Pancreas (tissue), 10 donors: ENCODE results near the gene LACTBL1. TPM values are rescaled to one million over a fixed set of nuclear protein-coding genes. Genes with fewer than 3 reads are reported as not detected.

Experiments used
- ATAC-seq, 4 donors: fragments of 200-7000 bp; cut with Tn5 transposase; one replicate each; pipeline versions ENCODE4 v1.8.0 to v1.9.1; 2020; ENCODE audit warnings: mild to moderate bottlenecking in 4 of 4, moderate library complexity in 4 of 4
- DNase-seq, 6 donors: peaks; one replicate each; pipeline ENCODE4 v3.0.0-alpha.2; 2020
- FAIRE-seq: peaks from 2 replicates; lab custom pipeline; 2012; peaks lifted over from hg19 to GRCh38; lab: Jason Lieb, UNC
- H3K27ac ChIP-seq, 4 donors: fragments of 200-600 bp; sonication (generic); 1 replicate in 3 of 4; 2 replicates in 1 of 4; pipeline versions ENCODE4 v1.5.0 to v1.8.0; 2020
- H3K27me3 ChIP-seq, 4 donors: fragments of 200-600 bp; one replicate each; pipeline ENCODE4 v1.8.0; 2021
- H3K36me3 ChIP-seq, 3 donors: fragments of 200-600 bp; sonication (generic) in 1 of 3; one replicate each; pipeline versions ENCODE4 v1.5.0 to v1.8.0; 2020 to 2021
- H3K4me1 ChIP-seq, 3 donors: fragments of 200-600 bp; one replicate each; pipeline ENCODE4 v1.8.0; 2021
- H3K4me3 ChIP-seq, 4 donors: fragments of 200-600 bp; sonication (generic) in 2 of 4; one replicate each; pipeline versions ENCODE4 v1.5.0 to v1.8.0; 2020 to 2021
- H3K9me3 ChIP-seq, 4 donors: fragments of 200-600 bp; one replicate each; pipeline ENCODE4 v1.8.0; 2021
- WGBS, 2 donors: extraction: QIAGEN DNeasy Blood & Tissue Kit; methylation state at CpG; one replicate each; pipeline ENCODE4 v1.1.7; 2013; 5-methylcytosine and 5-hydroxymethylcytosine counted together
- intact Hi-C, 3 donors: fragments of 100-400 bp; cut with DNase I; formaldehyde crosslinking; loops; one replicate each; pipeline versions ENCODE4 v1.11.1 to v1.14.2; 2022
- polyA plus RNA-seq, 2 donors: library from polyadenylated mRNA; stranded (reverse); fragments of 200-250 nt; gene quantifications; one replicate each; pipeline ENCODE4 v1.2.3, GENCODE V29; 2013
- total RNA-seq, 6 donors: library from RNA; stranded (reverse); fragmentation: NEBNext Ultra II Directional in 4 of 6; extraction: Animal tissue kit (Norgen Biotek cat#: 25700) in 4 of 6; gene quantifications; one replicate each; pipeline versions ENCODE4 v1.2.1 to v1.2.4, GENCODE V29; 2021 to 2023
- TF ChIP-seq, protein P1 (sequence below), 4 donors: fragments of 200-600 bp; sonication (generic) in 3 of 4; IDR thresholded peaks; one replicate each; pipeline versions ENCODE4 v1.5.0 to v1.8.0; 2021; ENCODE audit warnings: antibody characterized with exemption in 4 of 4
- donor health status: healthy with polysubstance abuse.
- donor health status: DM: no; HTN: no; CAD: no; lungs with moderate emphysema.
- donor health status: DM: no; HTN: no; CAD: no.
- donor health status: control.
- donor health status: control.
- donor health status: Bipolar disorder and iron deficiency.
- donor health status: DM: yes; HTN: yes; CAD: no.
- donor health status: DM: no; HTN: no; CAD: no.
- donor health status: DM: no; HTN: no; CAD: no.
- donor health status: DM: yes; HTN: yes; CAD: no.

The LACTBL1 gene
- total and polyA plus RNA-seq, 8 donors, result not detected

DNA sequence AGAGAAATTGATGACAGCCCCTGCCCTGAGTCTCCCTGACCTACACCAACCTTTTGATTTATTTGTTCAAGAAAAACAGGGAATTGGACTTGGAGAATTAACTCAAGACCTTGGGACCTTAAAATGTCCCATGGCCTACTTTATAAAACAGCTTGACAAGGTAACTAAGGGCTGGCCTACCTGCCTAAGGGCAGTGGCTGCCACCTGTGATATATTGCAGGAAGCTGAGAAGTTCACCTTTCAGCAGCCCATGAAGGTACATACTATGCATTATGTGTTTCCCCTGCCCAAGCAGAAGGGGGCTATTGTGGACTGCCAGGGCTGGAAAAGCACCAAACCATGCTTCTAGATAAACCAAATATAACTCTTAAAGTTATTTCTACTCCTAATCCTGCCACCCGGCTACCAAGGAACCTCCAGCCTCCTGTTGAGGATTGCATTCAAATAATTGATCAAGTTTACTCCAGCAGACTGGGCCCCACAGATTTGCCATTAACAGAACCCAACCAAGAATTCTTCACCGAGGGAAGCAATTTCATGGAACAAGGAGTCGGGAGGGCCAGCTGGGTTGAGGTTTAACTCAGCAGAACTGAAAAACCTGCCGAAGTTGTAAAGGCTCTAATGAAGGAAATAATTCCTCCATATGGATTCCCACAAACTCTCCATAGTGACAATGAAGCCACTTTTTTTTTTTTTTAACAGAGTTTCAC is 28.2 kb downstream of the LACTBL1 start:
- H3K9me3 ChIP-seq, result no peaks in the 10 kb centered on the region
- ATAC-seq, result no peak
- TF ChIP-seq, protein P1, sequence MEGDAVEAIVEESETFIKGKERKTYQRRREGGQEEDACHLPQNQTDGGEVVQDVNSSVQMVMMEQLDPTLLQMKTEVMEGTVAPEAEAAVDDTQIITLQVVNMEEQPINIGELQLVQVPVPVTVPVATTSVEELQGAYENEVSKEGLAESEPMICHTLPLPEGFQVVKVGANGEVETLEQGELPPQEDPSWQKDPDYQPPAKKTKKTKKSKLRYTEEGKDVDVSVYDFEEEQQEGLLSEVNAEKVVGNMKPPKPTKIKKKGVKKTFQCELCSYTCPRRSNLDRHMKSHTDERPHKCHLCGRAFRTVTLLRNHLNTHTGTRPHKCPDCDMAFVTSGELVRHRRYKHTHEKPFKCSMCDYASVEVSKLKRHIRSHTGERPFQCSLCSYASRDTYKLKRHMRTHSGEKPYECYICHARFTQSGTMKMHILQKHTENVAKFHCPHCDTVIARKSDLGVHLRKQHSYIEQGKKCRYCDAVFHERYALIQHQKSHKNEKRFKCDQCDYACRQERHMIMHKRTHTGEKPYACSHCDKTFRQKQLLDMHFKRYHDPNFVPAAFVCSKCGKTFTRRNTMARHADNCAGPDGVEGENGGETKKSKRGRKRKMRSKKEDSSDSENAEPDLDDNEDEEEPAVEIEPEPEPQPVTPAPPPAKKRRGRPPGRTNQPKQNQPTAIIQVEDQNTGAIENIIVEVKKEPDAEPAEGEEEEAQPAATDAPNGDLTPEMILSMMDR (IDR thresholded peaks at IDR 0.05), result no peak
- intact Hi-C loops, result no loop called here
- H3K27me3 ChIP-seq, result no peaks in the 10 kb centered on the region
- FAIRE-seq, result no peak
- H3K4me1 ChIP-seq, result no peaks in the 10 kb centered on the region
- no peak overlapping the region for H3K27ac ChIP-seq
- WGBS, 2 donors, result 85 to 89% methylated on average over 4 of the region's 4 CpGs
- H3K36me3 ChIP-seq, result no peaks in the 10 kb centered on the region
- H3K4me3 ChIP-seq, result no peak overlapping the region
- DNase-seq, result no peak

DNA sequence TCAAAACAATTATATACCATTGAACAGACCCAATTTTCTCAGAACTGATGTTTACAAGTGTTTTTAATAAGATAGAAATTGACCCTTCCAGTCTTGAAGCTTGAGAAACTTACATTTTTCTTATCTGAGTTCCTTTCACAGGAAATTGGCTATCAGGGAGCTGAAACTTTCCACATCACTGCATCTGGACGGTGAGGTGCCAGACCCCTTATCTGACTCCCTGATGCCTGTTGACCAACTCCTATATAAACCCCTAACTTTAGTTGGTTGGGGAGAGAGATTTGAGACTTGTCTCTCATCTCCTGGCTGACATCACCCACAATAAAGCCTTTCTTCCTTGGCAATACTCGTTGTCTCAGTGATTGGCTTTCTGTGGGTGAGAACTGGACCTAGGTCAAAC is 31.4 kb downstream of the LACTBL1 start:
- DNase-seq, result no peak
- no peak for FAIRE-seq
- 57% methylated on average over 2 of the region's 2 CpGs for WGBS, 2 donors
- Histone ChIP-seq H3K4me1 (no peaks in the 10 kb centered on the region), H3K4me3 (no peak overlapping the region), H3K27me3 (no peaks in the 10 kb centered on the region), H3K36me3 (no peaks in the 10 kb centered on the region), H3K9me3 (no peaks in the 10 kb centered on the region), H3K27ac (no peak overlapping the region)
- TF ChIP-seq, protein P1 (IDR thresholded peaks at IDR 0.05), result no peak
- intact Hi-C loops, result no loop called here
- ATAC-seq, result no peak

DNA sequence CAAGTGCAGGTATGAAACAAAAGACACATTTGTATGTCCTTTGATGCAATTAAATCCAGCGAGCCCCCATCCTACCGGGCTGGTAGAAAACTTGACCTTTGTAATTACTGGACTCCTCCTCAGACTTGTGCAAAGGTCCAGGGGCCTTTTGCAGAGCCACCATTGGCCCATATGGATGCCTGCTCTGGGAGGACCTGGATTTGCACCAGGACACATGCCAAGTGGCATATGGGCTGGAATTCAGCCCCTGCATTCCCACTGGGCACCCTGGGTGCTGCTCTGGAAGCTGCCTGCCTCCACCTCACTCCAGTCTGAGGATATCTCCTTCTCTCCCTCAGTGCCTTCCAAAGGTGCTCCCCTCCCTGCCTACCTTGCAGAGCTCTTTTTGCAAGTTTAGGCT is 36.0 kb downstream of the LACTBL1 start:
- Histone ChIP-seq H3K9me3 (no peaks in the 10 kb centered on the region), H3K27me3 (no peaks in the 10 kb centered on the region), H3K4me1 (no peaks in the 10 kb centered on the region), H3K36me3 (no peaks in the 10 kb centered on the region), H3K4me3 (no peak overlapping the region), H3K27ac (no peak overlapping the region)
- WGBS, 2 donors, result 41 to 42% methylated on average over 2 of the region's 2 CpGs
- no peak for ATAC-seq
- TF ChIP-seq, protein P1 (IDR thresholded peaks at IDR 0.05), result no peak
- intact Hi-C loops, result no loop called here
- FAIRE-seq, result no peak
- DNase-seq, result peak in 1 of 6 donors; percentile 18

DNA sequence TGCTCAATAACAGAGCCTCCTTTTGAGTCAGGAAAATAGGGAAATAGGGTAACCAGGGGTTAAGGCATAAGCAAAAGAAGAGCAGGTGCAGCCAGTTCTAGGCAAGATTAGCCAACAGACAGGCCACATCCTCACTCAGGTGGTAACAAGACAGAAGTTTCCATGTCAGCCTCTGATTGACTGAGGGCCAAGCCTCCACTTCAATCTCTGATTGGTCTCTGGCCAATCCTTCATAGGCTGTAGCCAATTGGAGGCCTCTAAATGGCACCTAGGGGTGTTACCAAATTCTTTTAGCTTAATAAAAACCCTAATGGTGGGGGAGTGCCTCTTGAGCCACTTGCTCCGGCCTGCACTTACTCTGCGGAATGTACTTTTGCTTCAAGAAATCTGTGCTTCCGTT is 37.2 kb downstream of the LACTBL1 start:
- ATAC-seq (no peak), FAIRE-seq (no peak), DNase-seq (no peak)
- no peak overlapping the region for H3K27ac ChIP-seq
- H3K4me1 ChIP-seq, result no peaks in the 10 kb centered on the region
- intact Hi-C loops, result no loop called here
- WGBS, 2 donors, result 97 to 98% methylated on average over 3 of the region's 3 CpGs
- H3K4me3 ChIP-seq, result no peak overlapping the region
- TF ChIP-seq, protein P1 (IDR thresholded peaks at IDR 0.05), result no peak
- no peaks in the 10 kb centered on the region for H3K9me3 ChIP-seq
- no peaks in the 10 kb centered on the region for H3K36me3 ChIP-seq
- H3K27me3 ChIP-seq, result no peaks in the 10 kb centered on the region

DNA sequence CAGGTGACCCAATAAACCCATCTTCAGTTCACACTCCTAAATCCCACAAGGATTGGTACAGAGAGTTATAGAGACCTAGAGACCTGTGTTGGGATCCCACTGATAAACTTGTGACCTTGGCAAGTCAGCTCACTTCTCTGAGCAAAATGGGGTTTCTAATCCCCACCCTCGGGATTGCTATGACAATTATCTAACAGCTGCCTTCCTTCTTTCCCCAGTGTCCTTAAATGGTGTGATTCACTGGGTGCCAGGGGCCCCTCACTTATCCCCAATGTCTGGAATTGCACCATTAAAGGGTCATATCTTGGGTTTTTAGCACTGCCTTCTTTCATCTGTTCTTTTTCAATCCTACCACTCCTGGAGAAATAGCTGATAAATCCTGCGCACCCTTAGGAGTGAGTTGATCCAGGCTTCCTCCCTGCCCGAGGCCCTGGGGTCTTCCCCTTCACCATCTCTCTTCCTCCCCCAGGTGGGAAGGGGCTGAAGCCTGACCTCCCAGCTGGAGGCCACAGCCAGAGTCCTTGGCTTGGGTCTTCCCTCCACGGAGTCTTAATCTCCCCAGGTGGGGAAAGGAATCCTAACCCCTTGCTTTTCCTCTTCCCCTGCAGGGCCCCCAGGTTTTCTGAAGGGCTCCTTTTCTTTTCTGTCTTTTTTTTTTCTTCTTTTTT is 39.7 kb downstream of the LACTBL1 start:
- Histone ChIP-seq H3K9me3 (no peaks in the 10 kb centered on the region), H3K4me1 (no peaks in the 10 kb centered on the region), H3K27me3 (no peaks in the 10 kb centered on the region), H3K27ac (no peak overlapping the region), H3K4me3 (no peak overlapping the region), H3K36me3 (no peaks in the 10 kb centered on the region)
- WGBS, 2 donors, result 53 to 75% methylated on average over 4 of the region's 4 CpGs
- TF ChIP-seq, protein P1 (IDR thresholded peaks at IDR 0.05), result no peak
- FAIRE-seq, result no peak
- intact Hi-C loops, result no loop called here
- peak in 1 of 6 donors; percentile 15 for DNase-seq
- no peak for ATAC-seq
